B cell (primary cell): ENCODE measurements around the gene MZB1.
A peak's percentile ranks its signal among the peaks of the same experiment; 100 is the strongest.

Experiments
- CTCF ChIP-seq: fragments of 200-600 bp; IDR thresholded peaks from one replicate; pipeline ENCODE4 v1.8.0; 2022; ENCODE audit warnings: antibody characterized with exemption, mild to moderate bottlenecking
- EZH2 ChIP-seq: IDR thresholded peaks from 2 replicates; pipeline ENCODE4 v1.6.1; 2012; ENCODE audit warnings: borderline replicate concordance, low read depth, mild to moderate bottlenecking, moderate library complexity, low read length; ENCODE audit not compliant: insufficient read depth, poor library complexity, severe bottlenecking

GRCh38 chr5:139392678-139393496 lies 3.2 kb upstream of the MZB1 start:
- peak; percentile 94 for TF ChIP-seq CTCF
- no peak for TF ChIP-seq EZH2
